HCT116 (cell line): ENCODE measurements around the gene THSD7B.
"Not testable (repeated sequence)": the region's sequence is repeated elsewhere in the genome, so short reads cannot be mapped to it uniquely, and the experiment has no call there.

Source experiments
- JUND ChIP-seq: IDR thresholded peaks from 2 replicates; pipeline ENCODE4 v1.6.1; 2012
- POLR2A ChIP-seq: IDR thresholded peaks from 2 replicates; pipeline ENCODE4 v1.7.0; 2011; ENCODE audit warnings: borderline replicate concordance; ENCODE audit not compliant: insufficient read depth, insufficient read length; ENCODE audit errors: extremely low read depth
- ZNF274 ChIP-seq: fragments of 200-500 bp; sonication (Bioruptor generic); IDR thresholded peaks from 2 replicates; pipeline ENCODE4 v1.6.1; 2014; ENCODE audit warnings: mild to moderate bottlenecking, low read depth, low read length, inconsistent platforms
- TF ChIP-seq, protein P1 (sequence below), 3 experiments: fragments of 200-600 bp in 1 of 3; sonication (generic) in 1 of 3; IDR thresholded peaks in 2 of 3; conservative IDR thresholded peaks in 1 of 3; 2 replicates each; pipeline ENCODE4 v1.5.1; 2012 to 2017; ENCODE audit warnings: low read depth in 2 of 3, low read length in 2 of 3, antibody characterized with exemption in 1 of 3, borderline replicate concordance in 1 of 3, control low read depth in 1 of 3, mild to moderate bottlenecking in 1 of 3, mixed read lengths in 1 of 3, mixed run types in 1 of 3, moderate library complexity in 1 of 3; ENCODE audit not compliant: insufficient read depth in 1 of 3

DNA sequence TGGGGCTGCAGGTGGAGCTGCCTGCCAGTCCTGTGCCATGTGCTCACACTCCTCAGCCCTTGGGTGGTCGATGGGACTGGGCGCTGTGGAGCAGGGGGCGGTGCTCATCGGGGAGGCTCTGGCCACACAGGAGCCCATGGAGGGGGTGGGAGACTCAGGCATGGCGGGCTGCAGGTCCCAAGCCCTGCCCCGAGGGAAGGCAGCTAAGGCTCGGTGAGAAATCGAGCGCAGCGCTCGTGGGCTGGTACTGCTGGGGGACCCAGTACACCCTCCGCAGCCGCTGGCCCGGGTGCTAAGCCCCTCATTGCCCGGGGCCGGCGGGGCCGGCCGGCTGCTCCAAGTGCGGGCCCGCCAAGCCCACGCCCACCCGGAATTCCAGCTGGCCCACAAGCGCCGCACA, 566.2 kb downstream of the THSD7B start:
- not testable (repeated sequence) for TF ChIP-seq POLR2A, ZNF274, JUND
- TF ChIP-seq, protein P1, sequence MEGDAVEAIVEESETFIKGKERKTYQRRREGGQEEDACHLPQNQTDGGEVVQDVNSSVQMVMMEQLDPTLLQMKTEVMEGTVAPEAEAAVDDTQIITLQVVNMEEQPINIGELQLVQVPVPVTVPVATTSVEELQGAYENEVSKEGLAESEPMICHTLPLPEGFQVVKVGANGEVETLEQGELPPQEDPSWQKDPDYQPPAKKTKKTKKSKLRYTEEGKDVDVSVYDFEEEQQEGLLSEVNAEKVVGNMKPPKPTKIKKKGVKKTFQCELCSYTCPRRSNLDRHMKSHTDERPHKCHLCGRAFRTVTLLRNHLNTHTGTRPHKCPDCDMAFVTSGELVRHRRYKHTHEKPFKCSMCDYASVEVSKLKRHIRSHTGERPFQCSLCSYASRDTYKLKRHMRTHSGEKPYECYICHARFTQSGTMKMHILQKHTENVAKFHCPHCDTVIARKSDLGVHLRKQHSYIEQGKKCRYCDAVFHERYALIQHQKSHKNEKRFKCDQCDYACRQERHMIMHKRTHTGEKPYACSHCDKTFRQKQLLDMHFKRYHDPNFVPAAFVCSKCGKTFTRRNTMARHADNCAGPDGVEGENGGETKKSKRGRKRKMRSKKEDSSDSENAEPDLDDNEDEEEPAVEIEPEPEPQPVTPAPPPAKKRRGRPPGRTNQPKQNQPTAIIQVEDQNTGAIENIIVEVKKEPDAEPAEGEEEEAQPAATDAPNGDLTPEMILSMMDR (IDR thresholded peaks at IDR 0.05 in 2 of 3, conservative IDR thresholded peaks at IDR 0.05 in 1 of 3; ENCODE audit: borderline replicate concordance in 1 of 3, insufficient read depth in 1 of 3, low read depth in 2 of 3, low read length in 2 of 3): not testable (repeated sequence)
